Cardiac muscle cell (in vitro differentiated cells and primary cell): ENCODE results near the gene FBXO9. TPM values are rescaled to one million over a fixed set of nuclear protein-coding genes. Genes with fewer than 3 reads are reported as not detected.

Source experiments
- DNase-seq, 2 donors: peaks; one replicate each; pipeline versions ENCODE4 v3.0.0 to v3.0.0-alpha.2; 2010 to 2017; ENCODE audit warnings: low read depth in 1 of 2, low spot score in 1 of 2
- H3K27ac ChIP-seq: fragments of 200-600 bp; sonication (generic); 2 replicates; pipeline ENCODE4 v1.5.1; 2016
- H3K27me3 ChIP-seq: fragments of 200-600 bp; sonication (generic); 2 replicates; pipeline ENCODE4 v1.6.0; 2016; ENCODE audit warnings: control low read depth
- H3K36me3 ChIP-seq: fragments of 200-600 bp; sonication (generic); 2 replicates; pipeline ENCODE4 v1.5.1; 2016; ENCODE audit warnings: control low read depth
- H3K4me1 ChIP-seq: fragments of 200-600 bp; sonication (generic); 2 replicates; pipeline ENCODE4 v1.8.1; 2017; ENCODE audit warnings: low read depth, mild to moderate bottlenecking, mixed run types
- H3K4me3 ChIP-seq: fragments of 200-600 bp; sonication (generic); 2 replicates; pipeline ENCODE4 v1.5.1; 2016; ENCODE audit warnings: mild to moderate bottlenecking
- H3K9me3 ChIP-seq: fragments of 200-600 bp; sonication (generic); 2 replicates; pipeline ENCODE4 v1.5.1; 2017; ENCODE audit warnings: low read depth, mild to moderate bottlenecking, control low read depth
- CTCF ChIP-seq: IDR thresholded peaks from 2 replicates; pipeline ENCODE4 v1.5.1; 2012; ENCODE audit warnings: low read depth, mild to moderate bottlenecking, low read length
- polyA plus RNA-seq: library from polyadenylated mRNA; unstranded; fragments of >200 nt; fragmentation: Nextera tagmentation; extraction: Ambion mirVana; gene quantifications from 2 replicates; pipeline ENCODE4 v1.2.1, GENCODE V29; 2016
- total RNA-seq: library from RNA; depleted of rRNA; stranded (reverse); fragments of >200 nt; gene quantifications from 2 replicates; pipeline ENCODE4 v1.2.3, GENCODE V29; 2016

The FBXO9 gene
- total and polyA plus RNA-seq, 2 experiments from 2014 or later, result 69.9 to 182 TPM

- H3K4me3 ChIP-seq, result no peak overlapping the region
- H3K27me3 ChIP-seq, result no peaks in the 10 kb centered on the region
- H3K36me3 ChIP-seq, result peaks cover 12% of the 10 kb centered on the region
- peaks cover 17% of the 10 kb centered on the region for H3K4me1 ChIP-seq
- no peak for TF ChIP-seq CTCF
- H3K9me3 ChIP-seq, result no peaks in the 10 kb centered on the region
- H3K27ac ChIP-seq, result no peak overlapping the region
- no peak for DNase-seq
These were observed 26.6 kb upstream of the FBXO9 start for GRCh38 chr6:53038596-53038995.

GRCh38 chr6:53041356-53041755, 23.8 kb upstream of the FBXO9 start:
- Histone ChIP-seq H3K4me3 (no peak overlapping the region), H3K4me1 (peaks cover 23% of the 10 kb centered on the region), H3K27me3 (no peaks in the 10 kb centered on the region), H3K36me3 (peaks cover 12% of the 10 kb centered on the region), H3K27ac (no peak overlapping the region), H3K9me3 (no peaks in the 10 kb centered on the region)
- TF ChIP-seq CTCF, result no peak
- peak in 1 of 2 donors; percentile 41 for DNase-seq

- DNase-seq, result peak in 1 of 2 donors; percentile 83
- Histone ChIP-seq H3K27ac (peak overlapping the region; percentile 75), H3K27me3 (no peaks in the 10 kb centered on the region), H3K4me3 (no peak overlapping the region), H3K4me1 (peaks cover 23% of the 10 kb centered on the region), H3K9me3 (no peaks in the 10 kb centered on the region), H3K36me3 (peaks cover 12% of the 10 kb centered on the region)
- TF ChIP-seq CTCF, result no peak
These were observed 23.1 kb upstream of the FBXO9 start for GRCh38 chr6:53042112-53042511.

- Histone ChIP-seq H3K4me1 (peaks cover 23% of the 10 kb centered on the region), H3K4me3 (no peak overlapping the region), H3K9me3 (no peaks in the 10 kb centered on the region), H3K27ac (peak overlapping the region; percentile 66), H3K27me3 (no peaks in the 10 kb centered on the region), H3K36me3 (peaks cover 12% of the 10 kb centered on the region)
- DNase-seq, result peak in 1 of 2 donors; percentile 56
- no peak for TF ChIP-seq CTCF
These were observed 21.6 kb upstream of the FBXO9 start for GRCh38 chr6:53043581-53043980.

- H3K27me3 ChIP-seq, result no peaks in the 10 kb centered on the region
- no peak overlapping the region for H3K4me3 ChIP-seq
- H3K27ac ChIP-seq, result peak overlapping the region; percentile 66
- no peaks in the 10 kb centered on the region for H3K9me3 ChIP-seq
- DNase-seq, result peak; percentile 56 to 65
- peaks cover 24% of the 10 kb centered on the region for H3K4me1 ChIP-seq
- no peak for TF ChIP-seq CTCF
- H3K36me3 ChIP-seq, result peaks cover 12% of the 10 kb centered on the region
These were observed 21.1 kb upstream of the FBXO9 start for GRCh38 chr6:53044071-53044470.

GRCh38 chr6:53044572-53044971, 20.6 kb upstream of the FBXO9 start:
- no peak for DNase-seq
- H3K4me3 ChIP-seq, result no peak overlapping the region
- no peaks in the 10 kb centered on the region for H3K27me3 ChIP-seq
- peaks cover 12% of the 10 kb centered on the region for H3K36me3 ChIP-seq
- peak overlapping the region; percentile 66 for H3K27ac ChIP-seq
- H3K4me1 ChIP-seq, result peaks cover 29% of the 10 kb centered on the region
- H3K9me3 ChIP-seq, result no peaks in the 10 kb centered on the region
- no peak for TF ChIP-seq CTCF
